GM18867 (cell line): ENCODE results near the gene TLCD4.
A peak's percentile ranks its signal among the peaks of the same experiment; 100 is the strongest.
"Not testable (repeated sequence)": the region's sequence is repeated elsewhere in the genome, so short reads cannot be mapped to it uniquely, and the experiment has no call there.

Experiments
- ATAC-seq: cut with Tn5 transposase; IDR thresholded peaks from one replicate; pipeline ENCODE4 v1.9.1; 2021; ENCODE audit warnings: mild to moderate bottlenecking, moderate library complexity; ENCODE audit not compliant: unreplicated experiment

TLCD4 gene

GRCh38 chr1:95117207-95118066 lies at the start of gene TLCD4:
Gene TLCD4, plus strand, starts transcription at chr1:95117355. Its CDS starts 26,547 bp downstream, at chr1:95143902.
- ATAC-seq = peak; percentile 62

- ATAC-seq = no peak
These were observed 49.6 kb upstream of the TLCD4 start for GRCh38 chr1:95067568-95067967.

GRCh38 chr1:95068956-95069709 lies 48.0 kb upstream of the TLCD4 start:
- ATAC-seq = no peak

GRCh38 chr1:95069710-95070093 lies 47.5 kb upstream of the TLCD4 start:
- no peak for ATAC-seq

GRCh38 chr1:95071539-95071938 lies 45.6 kb upstream of the TLCD4 start:
- ATAC-seq = no peak

- peak; percentile 1 for ATAC-seq
These were observed 45.0 kb upstream of the TLCD4 start for GRCh38 chr1:95072117-95072516.

- ATAC-seq = peak; percentile 98
These were observed 44.4 kb upstream of the TLCD4 start, which contains the start of gene ALG14 for GRCh38 chr1:95072532-95073419. Gene ALG14, minus strand, starts transcription at chr1:95072951. Its CDS starts 53 bp downstream, at chr1:95072898.

GRCh38 chr1:95073446-95073845 lies 43.7 kb upstream of the TLCD4 start:
- ATAC-seq = no peak

- ATAC-seq = no peak
These were observed 41.1 kb upstream of the TLCD4 start for GRCh38 chr1:95076034-95076433.

GRCh38 chr1:95080446-95080845 lies 36.7 kb upstream of the TLCD4 start:
- ATAC-seq = no peak

GRCh38 chr1:95080879-95081278 lies 36.3 kb upstream of the TLCD4 start:
- ATAC-seq = no peak

GRCh38 chr1:95084317-95085176 lies 32.6 kb upstream of the TLCD4 start:
- ATAC-seq = peak; percentile 76

- ATAC-seq = no peak
These were observed 31.8 kb upstream of the TLCD4 start for GRCh38 chr1:95085376-95085775.

- peak; percentile 67 for ATAC-seq
These were observed 30.1 kb upstream of the TLCD4 start for GRCh38 chr1:95086949-95087533.

- ATAC-seq = no peak
These were observed 28.9 kb upstream of the TLCD4 start for GRCh38 chr1:95088303-95088702.

GRCh38 chr1:95089650-95090287 lies 27.4 kb upstream of the TLCD4 start:
- no peak for ATAC-seq

GRCh38 chr1:95091290-95091689 lies 25.9 kb upstream of the TLCD4 start:
- ATAC-seq = not testable (repeated sequence)

- not testable (repeated sequence) for ATAC-seq
These were observed 24.3 kb upstream of the TLCD4 start for GRCh38 chr1:95092891-95093290.

GRCh38 chr1:95093296-95093695 lies 23.9 kb upstream of the TLCD4 start:
- ATAC-seq = no peak
